DMS 273 treated with DMSO at 0.1 percent for 48 hours (cell line): ENCODE measurements around the gene IQSEC1.

ENCODE experiments used
- DNase-seq: peaks from one replicate; lab custom pipeline; 2025; lab: John Stamatoyannopoulos, UW

The IQSEC1 gene

DNA sequence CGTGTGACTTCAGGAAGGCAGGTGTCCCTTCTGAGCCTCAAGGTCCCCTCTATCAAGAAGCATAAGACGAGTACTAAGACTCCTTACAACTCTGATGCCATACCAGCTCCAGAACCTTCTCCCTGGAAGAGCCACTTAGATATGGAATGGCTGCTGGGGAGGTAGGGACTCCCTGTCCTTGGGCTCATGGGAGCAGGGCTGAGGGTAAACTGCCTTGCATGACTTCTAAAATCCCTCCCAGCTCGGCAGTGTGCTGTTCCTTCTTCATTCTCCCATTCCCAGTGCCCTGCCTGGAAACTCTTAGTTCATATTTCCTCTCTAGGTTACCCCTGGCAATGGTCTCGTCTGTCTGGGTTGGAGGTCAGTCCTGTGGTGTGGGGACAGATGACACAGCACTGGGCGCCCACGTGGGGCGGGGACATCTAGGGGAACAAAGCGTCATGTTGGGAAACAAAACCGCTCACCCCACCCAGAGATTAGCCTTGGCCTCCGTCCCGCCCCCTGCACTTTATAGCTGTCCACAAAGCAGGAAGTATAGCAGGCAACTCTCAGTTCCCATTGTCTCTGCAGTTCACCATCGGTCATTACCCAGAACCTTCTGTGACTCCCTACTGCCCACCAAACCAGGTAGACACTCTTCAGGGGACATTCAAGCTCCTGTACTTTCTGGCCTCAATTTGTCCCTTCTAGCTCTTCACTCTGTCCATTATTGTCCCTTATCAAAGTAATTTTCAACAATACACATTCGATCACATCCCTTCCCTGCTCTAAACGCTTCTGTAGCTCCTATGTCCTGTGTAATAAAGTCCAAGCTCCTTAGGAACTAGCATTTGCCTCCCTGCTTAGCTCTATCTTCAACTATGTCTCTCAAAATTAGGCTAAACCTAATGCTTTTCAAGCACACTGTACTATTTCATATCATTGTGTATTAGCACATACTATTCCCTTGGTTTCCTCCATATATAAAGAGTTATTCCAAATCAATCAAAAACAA lies 73.8 kb downstream of the IQSEC1 start:
- no peak for DNase-seq

DNA sequence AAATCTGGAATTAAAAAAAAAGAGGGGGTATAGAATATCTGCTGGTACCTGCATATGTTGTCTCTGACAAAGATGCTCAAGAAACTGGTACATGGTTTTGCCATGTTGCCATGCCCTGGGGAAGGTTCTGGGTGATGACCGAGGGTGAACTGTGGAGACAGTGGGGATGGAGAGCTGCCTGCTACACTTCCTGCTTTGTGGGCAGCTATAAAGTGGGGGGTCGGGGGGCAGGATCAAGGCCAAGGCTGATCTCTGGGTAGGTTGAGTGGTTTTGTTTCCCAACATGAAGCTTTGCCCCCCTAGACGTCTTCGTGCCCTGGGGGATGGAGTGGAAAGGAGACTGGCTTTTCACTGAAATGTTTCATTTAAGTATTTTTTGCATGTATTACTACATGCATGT lies 74.6 kb downstream of the IQSEC1 start:
- DNase-seq: no peak

DNA sequence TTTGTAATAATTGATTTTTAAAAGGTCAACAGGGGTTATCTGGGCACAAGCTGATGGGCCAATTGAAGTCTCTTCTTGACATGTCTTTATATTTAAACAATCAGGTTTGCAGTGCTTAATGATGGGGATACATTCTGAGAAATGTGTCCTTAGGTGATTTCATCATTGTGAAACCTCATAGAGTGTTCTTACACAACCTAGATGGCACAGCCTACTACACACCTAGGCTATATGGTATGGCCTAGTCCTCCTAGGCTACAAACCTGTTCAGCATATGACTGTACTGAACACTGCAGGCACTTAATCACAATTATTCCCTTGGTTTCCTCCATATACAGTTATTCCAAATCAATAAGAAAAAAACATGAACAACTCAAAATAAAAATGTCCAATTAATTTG lies 75.8 kb downstream of the IQSEC1 start:
- no peak for DNase-seq

DNA sequence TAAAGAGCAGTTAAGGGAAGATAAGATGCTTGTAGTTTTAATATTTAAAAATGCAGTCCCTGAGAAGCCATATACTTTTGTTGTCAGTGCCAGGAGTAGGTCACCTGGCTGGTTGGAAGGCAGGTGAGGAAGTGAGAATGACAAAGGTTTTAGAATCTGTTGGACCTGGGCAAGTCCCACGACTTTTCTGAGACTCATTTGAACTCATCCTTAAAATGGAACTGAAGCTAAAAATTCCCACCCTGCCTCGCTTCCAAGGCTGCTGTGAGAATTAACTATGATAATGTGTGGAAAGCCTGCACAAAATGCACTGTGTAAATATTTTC lies 77.1 kb downstream of the IQSEC1 start:
- DNase-seq: no peak

DNA sequence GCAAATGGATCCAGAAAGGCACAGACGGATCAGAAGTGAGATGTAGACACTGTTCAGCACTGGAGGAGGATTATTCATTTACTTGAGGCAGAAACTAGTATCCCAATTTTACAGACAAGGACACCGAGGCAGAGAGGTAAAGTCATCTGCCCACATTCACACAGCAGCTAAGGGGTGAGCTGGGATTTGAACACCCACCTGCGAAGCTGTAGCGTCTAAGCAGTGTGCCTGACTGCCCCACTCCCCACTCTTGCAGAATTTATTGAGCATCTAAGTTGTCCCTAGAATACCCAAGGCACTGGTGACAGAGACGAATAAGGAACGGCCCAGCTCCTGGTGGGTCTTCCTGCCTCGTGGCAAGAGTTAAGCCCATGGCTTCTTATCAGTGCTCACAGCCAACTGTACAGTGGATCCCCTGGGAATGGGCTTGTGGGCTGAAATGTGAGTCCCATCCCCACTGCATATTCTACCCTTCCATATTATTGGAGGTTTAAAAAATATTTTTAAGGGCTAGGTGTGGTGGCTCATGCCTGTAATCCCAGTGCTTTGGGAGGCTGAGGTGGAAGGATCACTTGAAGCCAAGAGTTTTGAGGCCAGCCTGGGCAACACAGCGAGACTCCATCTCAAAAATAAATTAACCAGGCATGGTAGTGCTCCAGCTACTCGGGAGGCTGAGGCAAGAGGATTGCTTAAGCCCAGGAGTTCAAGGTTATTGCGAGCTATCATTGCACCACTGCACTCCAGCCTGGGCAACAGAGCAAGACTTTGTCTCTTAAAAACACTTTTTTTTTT lies 77.6 kb downstream of the IQSEC1 start:
- no peak for DNase-seq

DNA sequence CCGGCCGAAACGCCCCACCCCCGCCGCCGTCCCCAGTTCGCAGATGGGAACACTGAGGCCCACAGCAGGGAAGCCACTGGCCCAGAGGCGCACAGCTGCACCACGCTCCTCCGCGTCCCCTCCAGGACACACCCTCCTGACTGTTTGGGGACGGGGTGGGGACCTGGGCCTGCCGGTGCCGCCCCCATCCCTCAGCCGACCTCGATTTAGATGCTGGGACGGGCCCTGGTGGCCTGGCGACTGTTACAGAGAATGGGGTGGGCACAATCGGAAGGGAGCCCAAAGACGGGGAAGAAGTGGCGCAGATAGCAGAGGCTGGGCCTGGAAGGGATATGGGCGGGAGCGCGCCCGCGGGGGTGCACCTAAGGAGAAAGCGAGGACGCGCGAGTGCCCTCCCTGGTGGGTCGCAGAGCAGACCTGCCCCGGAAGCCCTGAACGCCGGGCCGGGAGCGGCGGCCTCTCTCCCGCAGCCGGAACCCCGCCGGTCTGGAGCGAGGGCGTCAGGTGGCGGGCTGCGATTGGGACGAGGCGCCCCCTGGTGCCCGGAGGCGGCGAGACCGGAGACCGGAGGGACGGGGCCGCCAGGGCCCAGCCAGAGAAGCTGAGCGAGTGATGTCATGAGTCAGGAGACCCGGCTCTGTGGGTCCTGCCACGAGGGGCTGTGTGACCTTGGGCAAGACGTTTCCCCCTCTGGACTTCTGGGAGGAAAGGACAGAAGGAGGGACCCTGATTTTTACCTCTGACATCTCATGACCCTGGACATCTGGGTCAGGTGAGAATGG lies 78.4 kb downstream of the IQSEC1 start:
- DNase-seq: peak; percentile 58

DNA sequence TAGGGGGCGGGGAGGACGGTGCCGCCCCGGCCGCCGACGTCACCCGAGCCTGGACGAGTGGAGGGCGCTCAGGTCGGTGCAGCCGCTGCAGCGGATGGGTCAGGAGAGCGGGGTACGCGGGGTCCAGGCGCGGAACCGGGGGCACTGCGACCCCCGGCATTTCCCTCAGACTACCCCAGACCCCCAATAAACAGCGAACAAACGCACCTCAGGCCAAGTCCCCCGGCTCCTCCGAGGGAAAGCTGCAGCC lies 78.9 kb downstream of the IQSEC1 start:
- no peak for DNase-seq

DNA sequence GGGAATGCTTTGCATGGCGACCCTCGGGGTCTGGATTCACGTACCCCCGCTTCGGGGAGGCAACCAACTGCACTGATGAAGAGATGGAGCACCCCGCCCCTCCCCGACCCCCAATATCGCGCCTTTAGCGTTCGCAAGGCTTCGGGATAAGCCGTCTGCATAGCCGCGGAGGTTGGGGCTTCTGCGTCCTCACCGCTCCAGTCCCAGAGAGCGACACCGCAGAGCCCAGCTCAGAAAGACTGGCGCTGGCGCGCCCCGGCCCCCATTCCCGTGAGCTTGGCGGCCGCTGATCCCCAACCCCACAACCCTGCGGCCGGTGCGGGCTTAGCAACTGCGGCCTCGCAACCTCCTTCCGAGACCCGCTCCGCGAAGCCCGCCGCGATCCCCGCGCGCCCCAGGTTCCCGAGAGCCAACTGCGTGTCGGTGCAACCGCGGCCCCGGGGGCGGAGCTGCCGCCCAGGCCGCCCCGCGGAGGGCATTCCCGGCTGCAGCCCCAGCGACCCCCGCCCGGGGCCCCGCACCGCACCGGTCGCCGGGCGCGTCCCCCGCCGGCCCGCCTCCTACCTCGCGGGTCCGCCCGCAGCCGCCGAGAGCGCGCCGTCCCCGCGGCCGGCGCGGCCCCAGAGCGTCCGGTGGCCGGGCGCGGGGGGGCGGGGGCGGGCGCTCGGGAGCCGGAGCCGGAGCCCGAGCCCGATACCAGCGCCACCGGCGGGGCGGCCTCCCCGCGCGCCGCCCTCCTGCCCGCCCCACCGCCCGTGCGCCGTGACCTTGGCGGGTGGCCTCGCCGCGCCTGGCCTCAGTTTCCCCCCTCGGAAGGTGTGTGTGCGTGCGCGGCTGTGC lies 79.5 kb downstream of the IQSEC1 start:
- no peak for DNase-seq

DNA sequence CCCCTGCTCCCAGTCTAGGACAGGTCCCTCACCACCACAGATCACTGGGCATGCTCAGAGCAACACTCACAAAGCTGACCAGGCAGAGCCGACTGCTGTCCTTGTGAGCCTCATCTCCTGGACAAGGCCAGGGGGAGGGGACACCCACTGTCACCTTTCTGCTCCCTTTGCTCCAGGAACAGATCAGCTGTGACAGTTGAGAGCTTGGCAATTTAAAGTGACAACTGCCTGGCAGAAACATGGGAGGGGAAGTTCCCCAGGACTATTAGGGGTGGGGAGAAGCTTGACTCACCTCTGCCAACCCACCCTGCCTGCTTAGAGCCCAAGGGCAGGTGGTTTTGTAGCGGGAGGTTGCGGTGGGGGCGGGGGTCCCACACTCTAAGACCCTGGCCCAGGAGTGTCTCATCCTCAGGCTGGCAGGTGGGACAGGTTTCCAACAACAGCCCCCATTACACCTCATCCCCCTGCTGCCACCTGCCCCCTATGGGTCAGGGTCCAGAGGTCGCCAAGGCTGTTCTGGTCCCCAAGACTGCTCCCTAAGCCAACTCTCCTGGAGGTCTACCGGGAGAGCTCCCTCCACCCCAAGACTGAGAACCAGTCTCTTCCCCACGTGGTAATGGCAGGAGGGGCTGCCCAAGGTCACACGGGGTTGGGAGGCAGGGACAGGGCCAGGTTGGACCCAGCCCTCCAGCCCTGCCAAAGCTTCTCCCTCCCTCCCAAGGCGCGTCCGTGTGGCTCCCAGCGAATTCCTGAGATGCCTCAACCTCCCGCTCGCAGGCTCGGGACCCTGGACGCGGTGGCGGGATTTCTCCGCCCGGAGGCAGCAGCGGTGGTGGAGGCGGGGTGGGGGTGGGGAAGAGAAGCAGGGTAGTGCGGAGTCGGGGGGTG lies 80.4 kb downstream of the IQSEC1 start:
- no peak for DNase-seq

DNA sequence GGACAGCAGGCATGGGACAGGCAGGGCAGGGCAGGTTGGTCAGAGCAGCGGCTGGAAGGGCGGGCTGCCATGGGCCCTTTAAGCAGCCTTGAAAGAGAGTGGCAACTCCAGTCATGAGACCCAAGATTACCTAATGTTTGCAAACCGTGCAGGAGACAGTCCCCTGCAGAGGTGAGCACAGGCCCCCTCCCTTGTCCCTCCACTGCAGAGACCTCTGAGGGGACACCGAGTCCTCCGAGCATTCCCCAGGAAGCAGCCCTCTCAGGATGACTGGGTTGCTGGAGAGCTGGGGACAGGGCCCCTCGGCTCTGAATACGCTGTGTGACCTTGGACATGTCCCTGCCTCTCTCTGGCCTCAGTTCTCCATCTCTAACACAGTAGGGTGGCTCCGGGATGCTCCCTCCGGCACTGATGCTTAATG lies 81.4 kb downstream of the IQSEC1 start:
- no peak for DNase-seq

DNA sequence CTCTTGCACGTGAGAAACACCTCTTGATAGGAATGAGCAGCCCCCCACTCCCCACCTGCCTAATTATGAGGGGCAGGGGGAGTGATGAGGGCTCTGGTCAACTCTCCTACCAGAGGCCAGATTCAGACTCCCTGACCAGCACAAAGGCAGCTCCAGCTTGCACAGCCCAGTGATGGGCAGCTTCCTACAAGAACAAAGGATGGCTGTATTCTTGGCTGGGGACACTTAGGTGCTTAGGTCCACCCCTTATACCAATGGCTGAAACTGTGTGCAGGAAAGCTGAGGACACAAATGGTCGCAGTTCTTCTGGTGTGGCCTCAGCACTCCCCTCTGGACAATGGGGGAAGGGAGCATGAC lies 81.8 kb downstream of the IQSEC1 start:
- no peak for DNase-seq

DNA sequence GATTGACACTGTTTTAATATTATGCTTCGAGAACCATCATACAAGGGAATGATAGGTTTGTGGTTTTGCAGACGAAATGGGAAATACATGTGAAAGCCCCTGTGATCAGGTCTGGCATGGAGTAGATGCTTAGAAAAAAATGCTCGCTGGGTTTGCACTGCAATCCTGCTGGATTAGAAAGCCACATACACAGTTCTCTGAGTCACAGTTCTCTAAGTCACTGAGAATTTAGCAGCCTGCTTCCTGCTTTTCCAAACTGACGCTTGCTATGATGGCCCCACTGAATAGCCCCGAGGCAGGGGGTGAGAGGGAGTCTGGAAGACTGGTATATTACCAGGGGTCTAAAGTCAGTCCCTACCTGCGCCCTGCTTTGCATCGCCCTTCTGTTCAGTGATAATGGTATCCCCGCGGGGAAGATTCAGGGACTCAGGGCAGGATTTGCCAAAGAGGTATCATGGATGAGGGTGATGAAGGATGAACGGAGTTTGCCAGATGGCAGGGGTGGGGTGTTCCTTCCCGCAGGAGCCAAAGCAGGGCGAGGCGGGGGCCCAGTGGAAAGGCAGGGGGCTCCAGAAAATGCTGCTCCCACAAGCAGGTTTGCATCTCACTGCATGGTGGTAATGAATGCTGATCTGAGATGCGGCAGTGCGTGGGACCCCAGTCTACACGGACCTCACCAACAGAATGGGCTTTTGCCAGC lies 82.3 kb downstream of the IQSEC1 start:
- DNase-seq: no peak

DNA sequence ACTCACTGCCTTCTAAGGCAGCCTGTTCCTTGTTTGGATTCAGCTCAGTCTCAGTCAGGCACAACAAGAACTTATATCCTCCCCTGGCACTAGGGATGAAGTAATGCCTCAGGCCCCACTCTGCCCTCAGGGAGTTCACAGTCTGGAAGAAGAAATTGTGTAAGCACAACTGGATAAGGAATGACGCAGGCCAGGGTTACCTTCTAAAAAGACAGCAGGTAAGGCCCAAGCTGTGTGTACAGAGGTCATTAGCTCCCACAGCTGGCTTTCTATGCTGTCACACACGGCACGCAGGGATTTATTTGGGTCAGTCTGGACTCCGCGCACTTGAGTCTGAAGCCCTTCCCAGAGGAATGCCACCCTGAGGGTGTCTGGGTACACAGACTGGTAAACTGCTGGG lies 82.9 kb downstream of the IQSEC1 start:
- no peak for DNase-seq

DNA sequence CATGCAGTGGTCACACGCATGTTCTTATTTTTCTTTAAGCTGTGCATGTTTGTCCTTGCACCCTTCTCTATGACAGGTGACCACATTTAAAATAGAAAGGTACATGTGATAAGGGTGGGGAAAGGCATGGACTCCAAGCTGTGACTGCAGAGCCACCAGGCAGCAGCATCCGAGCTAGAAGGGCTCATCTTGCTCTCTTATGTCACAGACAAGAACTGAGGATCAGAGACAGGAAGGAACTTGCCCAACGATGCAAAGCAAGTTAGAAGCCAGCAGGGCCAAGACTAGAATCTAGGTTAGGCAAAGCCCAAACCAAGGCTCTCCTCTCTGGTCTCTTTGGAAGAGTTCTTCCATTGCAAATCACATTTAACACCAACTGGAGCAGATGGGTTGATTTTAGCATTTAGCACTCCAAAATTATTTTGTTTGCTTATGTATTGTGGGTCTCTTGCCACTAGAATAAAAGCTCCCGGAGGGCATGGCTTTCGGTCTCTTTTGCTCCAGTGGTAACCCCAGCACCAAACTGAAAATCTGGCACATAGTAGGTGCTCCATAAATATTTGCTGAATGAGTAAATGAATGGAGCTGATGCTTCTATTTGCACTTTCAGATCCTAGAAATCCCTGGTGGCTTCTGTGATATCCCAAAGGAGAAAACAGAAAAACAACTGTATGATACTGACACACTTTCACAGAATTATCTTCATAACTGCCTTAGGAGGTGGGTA lies 84.3 kb downstream of the IQSEC1 start:
- DNase-seq: no peak

DNA sequence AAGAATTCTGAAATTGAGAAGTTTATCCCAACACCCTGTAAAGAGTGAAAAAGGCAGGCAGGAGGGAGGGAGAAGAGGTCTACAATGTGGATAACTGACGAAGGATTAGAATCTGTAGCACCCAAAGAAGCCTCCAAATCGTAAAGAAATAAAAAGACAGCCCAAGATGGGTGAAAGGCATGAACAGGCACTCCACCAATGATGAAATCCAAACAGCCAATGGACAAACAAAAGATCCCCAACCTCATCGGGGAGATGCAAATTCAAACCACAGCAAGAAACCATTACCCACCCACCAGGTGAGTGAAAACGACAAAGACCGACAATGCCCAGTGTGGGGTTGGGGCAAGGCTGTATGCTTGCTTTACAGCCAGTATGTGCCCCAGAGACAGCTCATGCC lies 85.6 kb downstream of the IQSEC1 start:
- no peak for DNase-seq

DNA sequence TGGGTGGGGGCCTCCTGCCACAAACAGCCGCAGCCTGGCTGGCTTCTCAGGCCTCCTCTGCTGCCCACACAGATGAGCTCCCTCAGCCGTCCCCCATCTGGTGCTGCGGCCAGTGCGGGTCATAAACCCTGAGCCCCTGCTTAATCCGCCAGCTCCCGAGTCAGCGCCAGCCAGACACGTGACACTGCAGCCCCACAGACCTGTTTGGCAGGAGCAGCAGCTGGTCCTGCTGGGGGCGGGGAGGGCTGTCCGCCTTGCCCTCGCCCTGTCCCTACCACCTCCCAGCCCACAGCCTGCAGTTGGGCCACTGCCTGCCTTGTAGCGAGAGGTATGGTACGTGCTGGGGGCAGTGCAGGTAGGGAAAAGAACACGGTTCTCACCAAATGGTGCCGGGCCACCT lies 86.2 kb downstream of the IQSEC1 start:
- DNase-seq: no peak

DNA sequence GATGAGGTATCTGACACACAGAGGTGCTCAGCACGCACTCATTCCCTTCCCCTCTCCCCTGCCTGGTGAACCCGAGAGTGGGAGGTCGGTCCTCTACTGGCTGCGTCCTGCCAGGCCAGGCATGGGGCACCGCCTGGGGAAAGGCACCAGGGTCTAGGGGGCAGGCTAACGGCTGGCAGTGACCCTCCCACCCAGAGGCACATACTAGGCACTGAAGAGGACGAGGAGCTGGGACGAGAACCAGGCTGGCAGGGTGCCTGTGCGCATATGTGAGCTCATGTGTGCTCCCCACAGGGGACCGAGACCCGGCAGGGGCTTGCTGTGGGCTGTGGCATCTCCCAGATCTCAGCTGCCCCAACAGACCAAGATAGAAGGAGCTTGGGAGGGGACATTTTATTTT lies 86.7 kb downstream of the IQSEC1 start:
- DNase-seq: no peak

DNA sequence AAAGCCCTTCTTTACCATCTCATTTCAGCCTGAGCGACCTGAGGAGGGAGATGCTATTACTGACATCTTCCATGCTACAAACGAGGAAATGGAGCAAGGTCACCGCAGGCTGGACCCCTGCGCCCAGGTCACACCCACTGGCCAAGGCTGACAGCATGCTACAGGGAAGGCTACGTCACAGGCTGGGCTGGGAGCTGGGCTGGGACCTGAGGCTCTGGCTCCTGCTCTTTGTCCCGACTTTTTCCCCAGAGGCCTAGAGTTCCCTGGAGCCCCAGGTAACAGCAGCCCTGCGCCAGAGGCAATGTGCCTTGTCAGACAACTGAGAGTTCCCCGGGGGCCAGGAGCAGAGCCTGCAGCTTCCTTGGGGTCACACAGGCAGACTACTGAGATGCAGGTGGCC lies 87.2 kb downstream of the IQSEC1 start:
- DNase-seq: no peak

DNA sequence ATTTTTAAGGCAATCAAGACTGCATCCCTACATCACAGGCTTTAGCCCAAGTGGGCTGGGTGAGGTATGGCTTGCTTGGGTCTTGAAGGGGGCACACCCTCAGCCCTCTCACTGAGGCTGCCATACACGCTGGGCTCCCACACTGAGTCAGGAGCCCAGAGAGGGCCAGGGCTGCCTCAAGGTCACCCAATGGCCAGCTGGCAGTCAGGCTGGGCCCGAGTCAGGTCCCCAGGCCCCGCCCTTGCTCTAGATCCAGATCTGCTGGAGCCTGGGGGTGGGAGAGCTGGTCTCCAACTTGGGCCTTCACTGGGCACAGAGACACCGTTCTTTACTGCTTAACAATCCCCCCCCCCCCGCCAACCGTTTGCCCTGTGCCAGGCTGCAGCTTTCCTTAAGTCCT lies 88.1 kb downstream of the IQSEC1 start:
- DNase-seq: no peak
